Peyer's patch (tissue), 4 donors: ENCODE measurements around the gene ACOX2. TPM values are rescaled to one million over a fixed set of nuclear protein-coding genes. Genes with fewer than 3 reads are reported as not detected.

Experiments used
- DNase-seq, 3 donors: peaks; one replicate each; pipeline ENCODE4 v3.0.0-alpha.2; 2017 to 2019
- H3K27ac ChIP-seq, 4 donors: fragments of 200-600 bp; sonication (generic); one replicate each; pipeline ENCODE4 v1.5.1; 2016 to 2019
- H3K27me3 ChIP-seq, 2 donors: fragments of 200-600 bp; sonication (generic); one replicate each; pipeline ENCODE4 v1.5.1; 2019
- H3K36me3 ChIP-seq, 3 donors: fragments of 200-600 bp; sonication (generic); one replicate each; pipeline ENCODE4 v1.5.1; 2016 to 2019
- H3K4me1 ChIP-seq, 4 donors: fragments of 200-600 bp; sonication (generic); one replicate each; pipeline ENCODE4 v1.5.1; 2016 to 2019
- H3K4me3 ChIP-seq, 4 donors: fragments of 200-600 bp; sonication (generic); 1 replicate in 3 of 4; 2 replicates in 1 of 4; pipeline ENCODE4 v1.5.1; 2016 to 2019; ENCODE audit warnings: mild to moderate bottlenecking in 1 of 4
- H3K9me3 ChIP-seq, 4 donors: fragments of 200-600 bp; sonication (generic); one replicate each; pipeline ENCODE4 v1.5.1; 2016 to 2019; ENCODE audit warnings: mild to moderate bottlenecking in 1 of 4
- CTCF ChIP-seq, 6 experiments: fragments of 450-650 bp in 4 of 6; fragments of 200-600 bp in 2 of 6; sonication (generic) in 1 of 6; IDR thresholded peaks; one replicate each; pipeline ENCODE4 v1.5.1; 2017 to 2019; ENCODE audit warnings: antibody characterized with exemption in 6 of 6, mild to moderate bottlenecking in 3 of 6, moderate library complexity in 1 of 6
- POLR2A ChIP-seq, 2 donors: fragments of 450-650 bp; IDR thresholded peaks; one replicate each; pipeline ENCODE4 v1.5.1; 2017; ENCODE audit warnings: antibody characterized with exemption in 2 of 2, mild to moderate bottlenecking in 2 of 2, moderate library complexity in 2 of 2
- total RNA-seq, 4 donors: library from RNA; depleted of rRNA; stranded (reverse); fragments of >200 nt; gene quantifications; one replicate each; pipeline ENCODE4 v1.1.0, GENCODE V29; 2016

The ACOX2 gene
- total RNA-seq, 4 donors from 2014 or later: 54.5 to 162 (median 142) TPM

DNA sequence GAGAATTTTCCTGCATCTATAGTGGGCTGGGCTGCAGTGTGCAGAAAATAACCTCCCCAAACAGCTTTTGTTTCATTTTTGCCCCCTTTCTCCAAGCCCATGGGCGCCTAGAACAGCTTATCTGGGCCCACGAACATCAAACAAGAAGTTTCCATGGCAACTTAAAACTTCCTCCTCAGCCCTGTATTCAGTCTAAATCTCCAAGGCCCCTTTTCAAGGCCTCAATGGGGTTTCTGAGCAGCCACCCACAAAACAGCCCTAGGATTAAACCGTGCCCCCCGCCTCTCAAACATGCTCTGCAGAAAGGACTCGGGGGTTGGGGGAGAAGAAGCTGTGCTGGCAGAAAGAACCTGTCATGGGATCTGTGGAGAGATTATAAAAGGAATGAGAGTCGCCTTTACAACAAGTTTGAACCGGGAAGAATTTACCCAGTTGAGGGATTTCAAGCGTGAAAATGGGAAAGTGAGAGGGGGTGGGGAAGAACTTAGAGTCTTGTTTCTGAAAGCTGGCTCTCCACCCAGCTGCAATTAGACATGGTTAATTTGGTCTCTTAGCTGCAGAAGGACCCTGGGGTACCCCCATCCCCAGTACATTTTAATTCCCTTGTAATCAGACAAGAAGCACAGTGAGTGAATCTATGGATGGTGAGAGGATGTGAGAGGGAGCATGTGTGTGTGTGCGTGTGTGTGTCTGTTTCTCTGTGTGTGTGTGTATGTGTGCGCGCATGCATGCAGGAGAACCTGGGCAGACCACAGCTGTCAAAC lies 44.5 kb upstream of the ACOX2 start:
- H3K36me3 ChIP-seq: no peaks in the 10 kb centered on the region
- no peak overlapping the region for H3K27ac ChIP-seq
- TF ChIP-seq POLR2A (IDR thresholded peaks at IDR 0.05): no peak
- TF ChIP-seq CTCF (IDR thresholded peaks at IDR 0.05): no peak
- peaks cover 0 to 15% (median 0%) of the 10 kb centered on the region in 4 donors for H3K4me1 ChIP-seq
- H3K27me3 ChIP-seq: peaks cover 0 to under 1% of the 10 kb centered on the region in 2 donors
- no peak for DNase-seq
- H3K4me3 ChIP-seq: no peak overlapping the region
- no peaks in the 10 kb centered on the region for H3K9me3 ChIP-seq

DNA sequence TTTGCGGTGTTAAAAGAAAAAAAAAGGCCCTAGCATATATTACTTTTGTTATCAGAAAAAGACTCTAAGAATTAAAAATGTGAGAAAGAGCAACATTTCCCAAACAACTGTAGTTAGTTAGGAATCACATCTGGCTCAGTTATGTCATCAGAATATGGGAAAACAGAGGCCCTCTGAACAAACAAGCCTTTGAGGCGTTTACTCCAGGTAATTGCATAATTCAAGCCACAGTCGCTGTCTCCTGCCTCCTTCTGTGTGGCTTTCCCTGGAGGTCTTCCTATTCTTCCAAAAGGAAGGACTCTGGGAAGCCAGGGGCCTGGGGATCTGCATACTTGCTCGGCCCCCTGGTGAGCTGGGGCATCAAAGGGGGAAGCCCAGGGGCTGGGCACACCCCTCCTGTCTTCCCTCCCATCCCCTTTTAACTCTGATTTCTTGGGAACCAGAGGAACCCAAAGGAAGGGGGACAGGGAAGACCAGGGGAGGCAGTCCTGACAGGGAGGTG lies 43.9 kb upstream of the ACOX2 start:
- peaks cover 0 to 12% (median 0%) of the 10 kb centered on the region in 4 donors for H3K4me1 ChIP-seq
- TF ChIP-seq CTCF (IDR thresholded peaks at IDR 0.05) (no peak), POLR2A (IDR thresholded peaks at IDR 0.05) (no peak)
- H3K4me3 ChIP-seq: no peak overlapping the region
- no peak for DNase-seq
- no peaks in the 10 kb centered on the region for H3K36me3 ChIP-seq
- no peak overlapping the region for H3K27ac ChIP-seq
- H3K27me3 ChIP-seq: no peaks in the 10 kb centered on the region
- no peaks in the 10 kb centered on the region for H3K9me3 ChIP-seq

GRCh38 chr3:58578873-58579272 lies 41.9 kb upstream of the ACOX2 start:
- H3K27me3 ChIP-seq: no peaks in the 10 kb centered on the region
- H3K4me3 ChIP-seq: no peak overlapping the region
- TF ChIP-seq POLR2A (IDR thresholded peaks at IDR 0.05): no peak
- no peak for TF ChIP-seq CTCF (IDR thresholded peaks at IDR 0.05)
- H3K36me3 ChIP-seq: no peaks in the 10 kb centered on the region
- DNase-seq: no peak
- no peaks in the 10 kb centered on the region for H3K9me3 ChIP-seq
- H3K27ac ChIP-seq: no peak overlapping the region
- peaks cover 0 to under 1% (median 0%) of the 10 kb centered on the region in 4 donors for H3K4me1 ChIP-seq

DNA sequence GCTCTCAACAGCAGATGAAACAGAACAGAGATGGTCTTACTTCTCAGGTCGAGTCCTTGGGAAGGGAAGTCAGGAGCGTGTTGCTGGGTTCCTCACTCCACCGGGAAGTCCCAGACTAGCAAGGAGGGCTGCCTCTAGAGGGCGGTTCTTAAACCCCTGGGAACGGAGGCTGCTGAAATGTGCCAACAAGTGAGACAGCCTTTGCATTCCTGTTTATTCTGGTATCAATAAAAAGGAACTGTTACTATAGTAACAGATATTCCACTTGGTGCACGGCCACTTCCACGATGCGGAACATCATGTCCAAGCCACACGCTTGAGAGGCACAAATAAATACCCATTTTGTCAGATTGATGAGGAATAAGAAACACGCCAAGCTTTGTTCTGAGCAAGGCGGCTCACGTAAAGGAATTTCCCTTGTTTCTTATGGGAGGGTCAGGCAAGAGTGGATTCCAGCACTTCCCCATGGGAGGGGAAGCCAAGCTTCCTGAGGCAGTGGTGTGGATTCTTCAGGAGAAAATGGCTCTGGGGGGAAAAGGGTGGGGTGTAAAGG lies 40.4 kb upstream of the ACOX2 start, which contains the start of gene FAM107A:
Gene FAM107A (minus strand): TSS at position 123 of the 553 bp plus-strand sequence. CDS start 7,531 bp downstream, outside the sequence.
- Histone ChIP-seq H3K4me3 (peak within 1 kb of the TSS; percentile 14 to 43 (median 36)), H3K4me1 (peaks cover 0 to 6% (median 0%) of the 10 kb centered on the region in 4 donors), H3K27me3 (no peaks in the 10 kb centered on the region), H3K36me3 (no peaks in the 10 kb centered on the region), H3K27ac (peak within 1 kb of the TSS; percentile 51 to 78 (median 70)), H3K9me3 (no peaks in the 10 kb centered on the region)
- TF ChIP-seq POLR2A (IDR thresholded peaks at IDR 0.05) (no peak), CTCF (IDR thresholded peaks at IDR 0.05) (peak in 1 of 6 experiments; percentile 20)
- DNase-seq: peak in 1 of 3 donors; percentile 52

GRCh38 chr3:58576716-58577115 lies 39.7 kb upstream of the ACOX2 start:
- Histone ChIP-seq H3K36me3 (no peaks in the 10 kb centered on the region), H3K4me1 (peaks cover 0 to 6% (median 0%) of the 10 kb centered on the region in 4 donors), H3K27ac (peak overlapping the region; percentile 51 to 78 (median 70)), H3K27me3 (no peaks in the 10 kb centered on the region), H3K4me3 (peak overlapping the region; percentile 14 to 43 (median 36)), H3K9me3 (no peaks in the 10 kb centered on the region)
- no peak for TF ChIP-seq CTCF (IDR thresholded peaks at IDR 0.05)
- TF ChIP-seq POLR2A (IDR thresholded peaks at IDR 0.05): no peak
- no peak for DNase-seq
